ENCODE results near the gene TAS2R1. TPM values are rescaled to one million over a fixed set of nuclear protein-coding genes. Genes with fewer than 3 reads are reported as not detected.

Gene TAS2R1
- polyA plus RNA-seq, 1 experiment: 0.06 TPM

GRCh38 chr5:9594913-9595312, 35.2 kb downstream of the TAS2R1 start:
- no peaks in the 10 kb centered on the region for H3K27me3 ChIP-seq (ENCODE audit: control insufficient read depth, insufficient read depth, low read length)
- ChIA-PET CTCF (interaction anchor here (1.3 kb wide), 1 partner anchor 12 kb away, joined by 3 read pairs; no protein-coding TSS in a partner anchor), POLR2A (no interaction called here)
- TF ChIP-seq, protein P1, sequence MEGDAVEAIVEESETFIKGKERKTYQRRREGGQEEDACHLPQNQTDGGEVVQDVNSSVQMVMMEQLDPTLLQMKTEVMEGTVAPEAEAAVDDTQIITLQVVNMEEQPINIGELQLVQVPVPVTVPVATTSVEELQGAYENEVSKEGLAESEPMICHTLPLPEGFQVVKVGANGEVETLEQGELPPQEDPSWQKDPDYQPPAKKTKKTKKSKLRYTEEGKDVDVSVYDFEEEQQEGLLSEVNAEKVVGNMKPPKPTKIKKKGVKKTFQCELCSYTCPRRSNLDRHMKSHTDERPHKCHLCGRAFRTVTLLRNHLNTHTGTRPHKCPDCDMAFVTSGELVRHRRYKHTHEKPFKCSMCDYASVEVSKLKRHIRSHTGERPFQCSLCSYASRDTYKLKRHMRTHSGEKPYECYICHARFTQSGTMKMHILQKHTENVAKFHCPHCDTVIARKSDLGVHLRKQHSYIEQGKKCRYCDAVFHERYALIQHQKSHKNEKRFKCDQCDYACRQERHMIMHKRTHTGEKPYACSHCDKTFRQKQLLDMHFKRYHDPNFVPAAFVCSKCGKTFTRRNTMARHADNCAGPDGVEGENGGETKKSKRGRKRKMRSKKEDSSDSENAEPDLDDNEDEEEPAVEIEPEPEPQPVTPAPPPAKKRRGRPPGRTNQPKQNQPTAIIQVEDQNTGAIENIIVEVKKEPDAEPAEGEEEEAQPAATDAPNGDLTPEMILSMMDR (IDR thresholded peaks at IDR 0.05; ENCODE audit: insufficient read depth, low read depth, low read length): no peak
- H3K36me3 ChIP-seq (ENCODE audit: control insufficient read depth, insufficient read depth, low read length): no peaks in the 10 kb centered on the region
- no peak overlapping the region for H3K4me3 ChIP-seq (ENCODE audit: low read depth, low read length)
- no peak for DNase-seq (ENCODE audit: low read depth)

DNA sequence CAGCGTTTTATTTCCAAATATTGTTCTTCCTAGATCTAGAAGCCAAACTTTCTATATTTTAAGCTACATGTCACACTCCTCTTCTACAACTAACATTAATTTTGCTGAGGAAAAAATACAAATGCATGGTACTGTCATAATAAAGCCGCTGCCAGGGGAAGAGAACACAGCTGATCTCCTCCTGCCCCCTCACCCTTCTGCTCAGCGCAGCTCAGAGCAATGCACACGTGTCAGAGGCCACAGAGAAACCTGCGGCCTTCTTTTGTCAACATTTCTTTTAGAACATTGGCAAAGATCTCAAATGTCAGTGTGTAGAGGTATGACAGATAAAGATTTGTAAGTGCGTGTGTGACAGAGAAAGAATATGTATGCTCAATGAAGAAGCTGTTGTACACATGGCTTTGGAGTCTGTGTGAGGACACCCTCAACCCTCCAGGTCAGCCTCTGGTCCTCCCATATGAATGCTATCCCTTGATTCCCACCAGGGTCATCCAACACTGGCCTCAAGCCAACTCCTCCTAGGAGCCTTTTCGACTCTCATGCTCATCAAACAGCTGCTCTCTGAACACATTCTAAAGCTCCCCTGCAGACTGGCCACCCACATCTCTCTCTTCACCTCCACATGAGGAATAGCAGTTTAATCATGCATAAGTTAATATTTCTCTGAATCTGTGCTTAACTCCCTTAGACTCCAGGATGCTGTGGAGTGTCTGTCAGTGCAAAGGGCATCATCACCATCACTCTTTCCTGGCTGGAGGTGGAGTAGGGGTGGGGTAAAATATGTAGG, 40.9 kb downstream of the TAS2R1 start:
- TF ChIP-seq, protein P1 (IDR thresholded peaks at IDR 0.05; ENCODE audit: insufficient read depth, low read depth, low read length): no peak
- no peak for DNase-seq (ENCODE audit: low read depth)
- H3K4me3 ChIP-seq (ENCODE audit: low read depth, low read length): no peak overlapping the region
- POLR2A ChIA-PET: no interaction called here
- H3K36me3 ChIP-seq (ENCODE audit: control insufficient read depth, insufficient read depth, low read length): no peaks in the 10 kb centered on the region
- CTCF ChIA-PET: interaction anchor here (0.5 kb wide), 1 partner anchor 20 kb away, joined by 3 read pairs; no protein-coding TSS in a partner anchor
- H3K27me3 ChIP-seq (ENCODE audit: control insufficient read depth, insufficient read depth, low read length): no peaks in the 10 kb centered on the region

GRCh38 chr5:9588254-9588653, 41.9 kb downstream of the TAS2R1 start:
- no peaks in the 10 kb centered on the region for H3K27me3 ChIP-seq (ENCODE audit: control insufficient read depth, insufficient read depth, low read length)
- TF ChIP-seq, protein P1 (IDR thresholded peaks at IDR 0.05; ENCODE audit: insufficient read depth, low read depth, low read length): no peak
- POLR2A ChIA-PET: no interaction called here
- DNase-seq (ENCODE audit: low read depth): no peak
- CTCF ChIA-PET: no interaction called here
- no peak overlapping the region for H3K4me3 ChIP-seq (ENCODE audit: low read depth, low read length)
- H3K36me3 ChIP-seq (ENCODE audit: control insufficient read depth, insufficient read depth, low read length): no peaks in the 10 kb centered on the region

GRCh38 chr5:9587135-9587534, 43.0 kb downstream of the TAS2R1 start:
- no peak for DNase-seq (ENCODE audit: low read depth)
- POLR2A ChIA-PET: no interaction called here
- CTCF ChIA-PET: interaction anchor here (0.8 kb wide), 1 partner anchor 9 kb away, joined by 3 read pairs; no protein-coding TSS in a partner anchor
- Histone ChIP-seq H3K36me3 (ENCODE audit: control insufficient read depth, insufficient read depth, low read length) (no peaks in the 10 kb centered on the region), H3K27me3 (ENCODE audit: control insufficient read depth, insufficient read depth, low read length) (no peaks in the 10 kb centered on the region), H3K4me3 (ENCODE audit: low read depth, low read length) (no peak overlapping the region)
- TF ChIP-seq, protein P1 (IDR thresholded peaks at IDR 0.05; ENCODE audit: insufficient read depth, low read depth, low read length): no peak

DNA sequence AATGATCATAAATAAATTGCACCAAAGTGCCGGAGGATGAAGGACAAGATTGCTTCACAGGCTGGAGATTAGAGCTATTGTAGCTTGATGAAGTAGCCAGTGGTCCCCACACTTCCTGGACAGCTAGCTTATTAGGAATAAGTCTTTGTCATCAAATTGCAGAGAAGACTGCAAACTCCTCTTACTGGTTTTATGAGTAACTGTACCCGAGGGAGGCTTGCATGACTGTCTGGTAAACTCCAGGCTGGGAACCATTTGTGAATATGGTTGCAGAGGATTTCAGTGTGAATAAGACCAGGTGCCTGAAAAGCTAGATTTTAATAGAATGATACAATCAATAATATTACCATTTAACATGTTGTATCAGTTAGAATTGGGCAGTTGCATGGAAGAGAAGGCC, 47.7 kb downstream of the TAS2R1 start:
- Histone ChIP-seq H3K36me3 (ENCODE audit: control insufficient read depth, insufficient read depth, low read length) (no peaks in the 10 kb centered on the region), H3K4me3 (ENCODE audit: low read depth, low read length) (no peak overlapping the region), H3K27me3 (ENCODE audit: control insufficient read depth, insufficient read depth, low read length) (no peaks in the 10 kb centered on the region; the same call in 1 of the 2 replicates)
- TF ChIP-seq, protein P1 (IDR thresholded peaks at IDR 0.05; ENCODE audit: insufficient read depth, low read depth, low read length): no peak
- CTCF ChIA-PET: interaction anchor here (0.6 kb wide), 1 partner anchor 11 kb away, joined by 3 read pairs; no protein-coding TSS in a partner anchor
- DNase-seq (ENCODE audit: low read depth): no peak
- POLR2A ChIA-PET: no interaction called here

Other genes with a start within 250 kb of the TAS2R1 start
- gene SEMA5A, start 84.3 kb downstream of the TAS2R1 start, polyA plus RNA-seq (2011; rRNA removed): 56.4 and 98.4 TPM in 2 replicates